GF-D8 (cell line): ENCODE measurements around the gene UNC119B.

ENCODE experiments used
- DNase-seq: peaks from one replicate; lab custom pipeline; 2025; lab: John Stamatoyannopoulos, UW

Gene UNC119B

DNA sequence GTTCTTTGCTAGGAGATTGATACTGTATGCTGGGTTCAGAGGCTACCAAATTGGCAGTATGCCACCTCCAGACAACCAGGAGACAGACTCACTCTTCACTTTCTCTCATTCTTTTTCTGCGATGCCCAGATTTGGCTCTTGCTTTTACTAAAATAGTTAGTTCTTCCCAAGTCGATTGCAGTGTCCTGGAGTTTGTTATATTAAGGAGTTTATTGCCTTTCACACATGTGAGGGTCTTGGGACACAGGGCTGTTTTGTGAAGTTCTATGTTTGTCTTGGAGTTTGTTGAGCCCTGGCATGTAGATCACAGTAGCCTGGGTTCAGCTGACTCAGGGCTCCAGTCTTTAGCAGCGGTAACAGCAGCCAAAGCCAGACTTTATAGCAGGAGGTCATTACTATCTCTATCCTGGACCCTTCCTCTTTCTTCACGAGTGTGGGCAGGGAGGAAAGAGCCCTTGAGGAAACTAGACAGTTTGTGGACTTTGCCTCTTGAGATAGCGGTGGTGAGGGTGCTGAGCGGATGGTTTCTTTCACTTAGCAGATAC, 21.7 kb upstream of the UNC119B start:
- peak; percentile 84 for DNase-seq

DNA sequence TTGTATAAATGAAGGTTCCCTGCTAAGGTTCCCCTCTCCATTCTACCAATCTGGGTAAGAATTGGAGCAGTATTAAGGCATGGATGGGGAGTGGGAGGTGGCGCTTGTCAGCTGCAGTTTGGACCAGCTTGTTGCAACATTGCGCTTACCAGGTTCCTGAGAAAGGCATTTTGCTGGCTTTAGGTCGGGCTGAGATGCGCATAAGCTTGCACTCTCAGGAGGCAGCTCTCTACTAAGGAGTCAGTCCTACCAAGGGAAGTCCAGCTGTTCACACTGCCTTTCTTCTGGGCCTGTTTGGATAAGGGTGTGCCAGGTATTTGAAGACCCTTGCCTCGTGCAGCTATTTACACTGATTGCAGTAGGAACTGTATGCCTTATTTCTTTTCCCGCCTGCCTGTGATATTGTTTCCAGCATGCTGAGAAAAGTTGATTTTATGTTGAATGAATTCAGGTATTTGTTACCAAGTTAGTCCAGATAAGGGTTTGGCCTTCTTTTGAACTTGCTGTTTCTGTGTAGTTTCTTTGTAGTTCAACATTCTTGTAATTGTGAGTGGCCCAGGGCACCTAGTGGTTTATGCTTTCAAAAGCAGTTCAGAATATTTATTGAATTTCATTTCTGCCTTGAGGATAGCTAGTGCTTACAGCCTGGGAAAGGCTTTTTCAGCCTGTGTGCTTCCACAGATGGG, 20.7 kb upstream of the UNC119B start:
- peak; percentile 13 for DNase-seq

DNA sequence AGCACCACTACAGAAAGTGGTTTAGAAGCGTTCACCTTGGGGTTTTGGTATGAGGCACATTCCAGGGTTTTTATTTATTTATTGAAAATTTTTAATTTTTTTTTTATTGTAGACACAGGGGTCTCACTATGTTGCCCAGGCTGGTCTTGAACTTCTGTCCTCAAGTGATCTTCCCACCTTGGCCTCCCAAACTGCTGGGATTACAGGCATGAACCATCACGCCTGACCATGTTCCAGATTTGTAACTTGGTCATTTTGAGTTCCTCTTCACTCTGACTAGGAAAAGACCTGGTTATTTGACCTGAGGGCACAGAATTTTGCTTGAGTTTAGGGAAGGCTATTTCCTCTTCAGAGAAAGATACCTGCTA, 20.2 kb upstream of the UNC119B start:
- no peak for DNase-seq

DNA sequence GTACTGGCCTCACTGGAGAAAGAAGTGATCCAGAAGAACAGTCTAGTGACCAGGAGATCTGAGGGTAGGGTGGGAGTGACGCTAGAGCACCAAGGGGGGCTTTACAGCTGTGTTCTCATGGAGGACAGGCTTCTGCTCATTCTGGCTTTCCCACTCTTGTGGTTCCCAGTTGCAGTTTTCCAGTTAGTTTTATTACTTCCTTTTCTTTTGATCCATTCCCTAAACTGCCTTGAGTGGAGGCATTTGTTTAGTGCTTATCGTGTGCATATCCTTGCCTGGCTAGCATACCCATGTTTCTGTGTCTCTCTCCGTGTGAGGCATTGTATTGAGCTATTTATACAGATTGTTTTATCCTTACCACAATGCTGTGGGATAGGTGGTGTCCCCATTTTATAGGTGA, 19.3 kb upstream of the UNC119B start:
- no peak for DNase-seq

DNA sequence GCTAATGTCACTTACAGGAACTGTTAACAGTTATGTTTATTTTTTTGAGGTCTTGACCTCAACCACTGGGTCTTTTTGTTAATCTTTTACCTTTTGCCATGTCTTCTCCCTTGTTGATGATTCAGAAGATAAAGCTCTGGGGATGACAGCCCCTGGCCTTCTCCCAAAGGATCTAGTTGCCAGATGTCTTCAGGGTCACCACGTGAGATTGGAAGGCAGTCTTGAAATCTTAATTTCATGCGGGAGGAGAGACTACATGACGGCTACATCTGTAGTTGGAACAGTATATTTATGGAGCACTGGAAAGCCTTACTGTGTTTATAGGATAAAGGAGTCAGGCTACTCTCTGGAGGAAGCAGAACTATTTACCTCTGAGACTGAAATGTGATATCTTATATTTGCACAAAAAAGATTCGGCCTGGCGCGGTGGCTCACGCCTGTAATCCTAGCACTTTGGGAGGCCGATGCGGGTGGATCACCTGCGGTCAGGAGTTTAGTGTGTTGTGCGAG, 17.7 kb upstream of the UNC119B start:
- no peak for DNase-seq

DNA sequence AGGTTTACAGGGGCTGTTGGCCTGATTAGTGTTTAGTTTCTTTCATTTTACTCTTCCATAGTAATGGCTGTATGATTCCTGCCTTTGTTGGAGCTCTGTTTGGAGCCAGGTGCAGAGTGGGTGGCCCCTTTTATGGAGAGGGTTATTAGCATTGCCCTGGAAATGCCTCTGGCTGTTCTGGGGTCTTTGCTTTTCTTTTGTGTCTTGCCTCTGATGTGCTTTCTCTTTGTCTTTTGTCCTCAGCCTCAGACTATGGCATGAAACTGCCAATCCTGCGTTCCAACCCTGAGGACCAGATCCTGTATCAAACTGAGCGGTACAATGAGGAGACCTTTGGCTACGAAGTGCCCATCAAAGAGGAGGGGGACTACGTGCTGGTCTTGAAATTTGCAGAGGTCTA, 16.4 kb upstream of the UNC119B start:
- no peak for DNase-seq

DNA sequence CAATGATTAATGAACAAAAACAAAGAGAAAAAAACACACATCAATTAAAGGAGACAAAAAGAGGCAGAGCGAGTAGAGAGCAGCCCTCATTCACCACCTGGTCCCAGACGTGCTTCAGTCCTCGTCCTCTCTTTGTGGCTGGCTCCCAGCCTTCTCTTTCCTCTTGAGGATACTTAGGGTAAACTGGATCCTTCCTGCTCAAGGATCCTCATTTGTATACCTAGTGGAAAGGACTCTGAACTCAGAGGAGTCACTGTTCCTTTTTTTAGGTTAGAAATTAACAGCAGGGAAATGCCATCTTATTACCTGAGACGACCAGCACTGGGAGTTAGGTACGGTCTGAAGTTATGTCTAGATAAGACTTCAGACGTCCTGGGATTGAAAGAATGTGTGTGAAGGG, 13.6 kb upstream of the UNC119B start:
- DNase-seq: no peak

DNA sequence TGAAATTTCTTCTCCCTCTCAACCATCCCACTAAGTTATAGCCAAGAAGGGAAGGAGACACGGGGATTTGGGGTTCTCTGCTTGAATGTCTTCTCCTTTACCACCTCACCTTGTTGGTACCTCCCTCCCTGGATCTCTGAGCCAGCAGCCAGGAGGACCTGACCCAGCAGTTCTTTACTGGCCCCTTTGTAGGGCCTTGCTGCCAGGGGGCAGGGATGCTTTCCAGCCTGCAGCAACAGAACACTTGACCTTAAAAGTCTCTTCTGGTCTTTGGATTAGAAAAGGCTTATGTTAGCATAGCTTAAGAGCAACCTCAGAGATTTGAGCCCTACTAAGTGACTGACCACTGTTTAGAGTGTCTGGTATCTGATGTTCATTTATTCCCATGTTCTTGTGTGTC, 12.9 kb upstream of the UNC119B start:
- no peak for DNase-seq

DNA sequence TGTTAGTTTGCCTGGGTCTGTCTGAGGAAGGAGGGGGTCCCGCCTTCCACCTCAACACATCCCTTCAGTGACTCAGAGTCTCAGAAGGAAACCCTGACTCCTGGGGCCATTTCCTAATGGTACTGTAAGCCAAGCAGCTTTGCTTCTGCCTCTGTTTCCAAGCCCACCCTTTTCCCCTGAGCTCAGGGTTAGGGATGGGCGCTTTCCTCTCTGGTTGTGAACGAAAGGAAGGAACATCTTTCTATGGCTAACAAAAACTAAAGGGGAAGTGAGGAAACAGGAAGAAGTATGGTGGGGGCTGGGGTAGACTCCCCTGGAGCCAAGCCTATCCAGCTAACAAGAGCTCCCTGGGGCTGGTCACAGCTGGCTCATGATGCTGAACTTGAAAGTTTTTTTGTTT, 11.6 kb upstream of the UNC119B start:
- peak; percentile 59 for DNase-seq

DNA sequence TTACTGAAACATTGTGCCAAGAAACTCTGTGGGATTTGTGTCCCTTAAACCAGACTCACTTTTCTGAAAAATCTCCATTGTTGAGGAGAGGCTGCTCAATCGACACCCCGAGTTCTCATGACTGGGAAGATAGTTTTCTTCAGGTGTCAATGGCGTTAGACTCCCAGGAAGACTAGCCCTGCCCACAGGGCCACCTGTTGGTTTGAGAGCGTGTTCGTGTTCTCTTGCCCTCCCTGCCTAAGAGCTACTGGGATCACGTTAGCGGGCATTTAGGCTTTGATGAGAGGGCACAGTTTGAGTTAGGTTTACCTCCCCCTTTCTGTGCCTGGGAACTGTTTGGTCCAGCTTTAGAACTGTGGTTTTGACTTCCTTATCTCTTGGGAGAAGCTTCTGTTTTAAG, 10.7 kb upstream of the UNC119B start:
- no peak for DNase-seq

DNA sequence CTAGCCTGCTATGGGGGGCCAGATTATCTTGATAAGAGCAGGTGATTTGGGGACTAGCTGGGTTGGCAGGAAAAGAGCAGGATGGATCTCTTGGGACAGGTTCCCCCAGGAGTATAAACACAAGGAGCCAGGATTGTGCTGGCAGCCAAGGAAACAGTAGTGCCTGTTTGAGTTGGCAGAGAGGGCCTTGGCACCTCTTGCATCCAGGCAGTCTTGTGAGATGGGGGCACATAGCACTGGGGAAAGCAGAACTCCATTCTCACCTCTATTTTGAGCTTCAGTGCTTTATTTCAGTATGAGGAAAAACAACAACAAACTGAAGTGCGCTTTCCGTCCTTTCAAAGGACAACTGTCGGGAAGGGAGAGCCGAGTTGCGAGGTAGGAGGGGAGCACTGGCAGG, 9.4 kb upstream of the UNC119B start:
- no peak for DNase-seq

DNA sequence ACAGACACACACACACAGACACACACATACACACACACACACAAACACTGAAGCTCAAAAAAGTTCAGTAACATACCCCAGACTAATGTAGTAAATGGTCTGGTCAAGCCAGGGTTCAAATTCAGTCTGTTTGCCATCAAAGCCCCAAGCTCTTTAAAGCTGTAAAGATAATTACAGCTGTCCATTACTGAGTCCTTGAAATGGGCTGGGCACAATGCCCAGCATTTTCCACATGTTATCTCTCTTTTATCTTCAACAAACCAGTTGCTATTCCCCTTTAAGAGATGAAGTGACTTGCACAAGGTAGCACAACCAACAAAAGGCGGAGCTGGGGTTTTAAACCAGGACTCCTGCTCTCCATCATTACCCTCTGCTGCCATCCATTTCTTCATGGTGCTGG, 7.6 kb upstream of the UNC119B start:
- no peak for DNase-seq

DNA sequence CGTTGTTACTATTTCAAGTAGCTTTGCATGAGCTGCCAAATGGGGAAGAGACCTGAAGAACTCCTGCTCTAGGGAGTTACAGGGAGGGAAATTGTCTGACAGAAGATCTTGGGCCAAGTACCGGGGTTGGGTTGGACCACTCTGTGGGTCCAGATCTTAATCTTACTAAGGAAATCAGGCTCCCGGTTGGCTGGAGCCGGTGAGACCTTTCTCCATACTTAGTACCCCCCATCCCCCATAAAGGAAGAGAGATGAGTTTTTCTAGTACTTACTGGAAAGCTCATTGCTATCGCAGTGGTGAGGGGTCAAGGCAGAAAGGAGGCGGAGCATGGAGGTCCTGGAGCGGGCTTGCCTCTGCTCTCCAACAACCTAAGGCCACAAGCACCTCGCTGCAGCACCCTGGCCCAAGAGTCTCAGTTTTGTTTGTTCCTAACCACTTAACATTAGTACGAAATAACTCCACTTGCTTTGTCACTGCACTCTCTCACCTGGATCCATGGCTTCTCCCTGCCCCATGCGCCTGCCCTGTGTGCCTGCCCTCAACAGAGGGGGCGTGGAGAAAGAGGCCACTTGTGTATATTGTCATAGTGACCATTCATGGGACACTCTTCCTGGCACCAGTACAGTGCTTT, 6.8 kb upstream of the UNC119B start:
- no peak for DNase-seq

DNA sequence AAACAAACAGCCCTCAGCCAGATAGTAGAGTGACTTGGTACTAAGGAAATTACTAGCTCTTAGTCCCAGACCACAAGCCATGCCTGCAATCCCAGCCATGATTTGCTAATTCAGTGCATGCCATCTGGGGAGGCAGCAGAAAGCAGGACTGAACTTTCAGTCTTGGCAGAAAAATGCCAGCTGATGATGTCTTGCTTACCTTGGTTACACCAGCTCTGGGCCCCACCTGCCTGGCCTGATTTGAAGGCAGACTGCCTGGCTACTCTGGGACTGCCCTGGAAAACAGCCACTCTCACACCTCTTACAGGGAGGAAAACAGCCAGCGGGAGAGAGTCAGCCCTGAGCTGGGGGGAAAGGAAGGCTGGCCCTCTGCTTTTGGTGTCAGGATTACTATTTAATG, 4.6 kb upstream of the UNC119B start:
- no peak for DNase-seq

DNA sequence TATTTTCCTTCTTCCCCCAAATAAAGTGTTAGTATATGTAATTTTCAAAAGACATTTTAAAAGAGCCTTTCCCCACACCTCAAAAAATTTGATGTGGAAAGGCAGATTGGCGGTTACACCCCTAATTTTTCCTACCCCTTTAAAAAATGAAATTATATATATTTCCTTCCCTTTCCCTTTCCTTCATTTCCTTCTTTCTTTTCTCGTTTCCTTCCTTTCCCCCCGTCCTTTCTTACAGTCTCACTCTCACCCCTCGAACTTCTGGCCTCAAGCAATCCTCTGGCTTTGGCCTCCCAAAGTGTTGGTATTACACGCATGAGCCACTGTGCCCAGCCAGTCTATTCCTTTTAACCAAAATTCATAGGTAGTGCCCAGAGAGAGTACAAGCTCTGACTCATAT, 4.2 kb upstream of the UNC119B start:
- no peak for DNase-seq

DNA sequence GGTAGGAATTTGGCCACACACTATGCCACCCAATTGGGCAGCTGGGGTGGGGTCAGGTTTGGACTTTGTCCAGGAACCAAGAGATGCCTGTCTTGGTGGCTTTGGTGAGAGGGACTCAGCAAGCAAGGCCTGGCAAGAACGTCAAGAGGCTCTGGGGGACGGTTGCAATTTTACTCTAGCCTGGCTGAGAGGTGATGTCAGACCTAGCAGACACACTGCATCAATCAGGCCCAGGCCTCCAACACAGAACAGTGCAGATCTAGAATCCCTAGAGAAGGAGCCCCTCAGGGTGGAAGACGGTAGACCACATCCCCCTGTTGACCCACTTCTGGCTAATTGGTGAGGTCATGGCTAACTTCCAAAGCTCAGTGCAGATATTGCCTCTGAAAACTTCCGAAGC, 1.6 kb upstream of the UNC119B start:
- no peak for DNase-seq

DNA sequence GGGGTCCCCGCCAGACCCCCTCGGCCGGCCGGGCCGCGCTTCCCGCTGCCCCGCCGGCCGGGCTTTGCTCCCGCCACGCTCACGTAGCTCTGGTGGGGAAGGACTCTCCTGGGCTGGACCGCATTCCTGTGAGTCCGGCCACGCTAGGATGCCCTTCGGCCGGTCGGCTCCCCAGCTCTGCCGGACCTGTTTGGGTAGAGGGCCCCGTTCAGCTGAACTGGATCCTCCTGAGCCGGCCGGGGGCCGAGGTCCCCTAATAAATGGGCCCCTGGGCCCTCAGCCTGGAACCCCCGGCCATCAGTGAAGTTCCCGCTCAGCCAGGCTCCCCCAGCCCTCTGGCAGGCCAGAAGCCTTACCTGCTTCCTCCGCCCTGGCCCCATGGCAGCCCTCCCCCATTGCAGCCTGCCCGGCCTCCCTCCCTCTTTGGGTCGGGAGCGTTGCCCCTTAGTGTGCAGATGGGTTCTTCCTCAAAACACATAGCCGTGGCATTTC, 593 bp downstream of the UNC119B start:
- no peak for DNase-seq

DNA sequence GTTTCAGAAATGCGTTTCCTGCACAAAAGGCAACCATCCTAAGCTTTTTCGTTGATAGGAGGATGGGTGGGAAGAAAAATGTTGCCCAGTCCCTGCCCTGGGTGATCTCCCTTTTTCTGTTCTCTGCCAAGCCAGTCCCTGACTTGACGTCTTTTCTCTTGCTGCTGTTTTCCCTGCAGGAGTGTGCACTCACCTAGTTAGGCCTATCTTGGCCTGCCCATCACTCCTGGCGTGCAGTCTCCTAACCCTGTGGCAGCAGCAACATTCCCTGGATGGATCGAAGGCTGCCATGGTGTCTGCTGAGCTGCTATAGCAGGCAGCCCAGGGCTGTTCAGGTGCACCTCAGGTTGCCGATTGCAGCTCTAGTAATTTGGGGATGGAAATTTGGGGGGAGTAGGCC, 1.2 kb downstream of the UNC119B start:
- DNase-seq: no peak

DNA sequence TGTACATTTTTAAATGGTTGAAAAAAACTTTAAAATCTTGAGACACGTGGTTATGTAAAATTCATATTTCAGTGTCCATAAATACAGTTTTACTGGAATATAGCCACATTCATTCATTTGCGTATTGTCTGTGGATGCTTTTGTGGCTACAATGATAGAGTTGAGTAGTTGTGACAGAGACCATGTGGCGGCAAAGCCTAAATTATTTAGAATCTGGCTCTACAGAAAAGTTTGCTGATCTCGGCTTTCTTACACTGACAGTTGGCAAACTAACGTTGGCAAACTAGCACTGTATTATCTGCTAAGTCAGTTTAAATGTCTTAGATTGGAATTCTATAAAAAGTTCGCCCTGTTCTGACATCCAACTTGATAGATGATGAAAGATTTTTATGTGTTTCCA, 2.4 kb downstream of the UNC119B start:
- DNase-seq: no peak

DNA sequence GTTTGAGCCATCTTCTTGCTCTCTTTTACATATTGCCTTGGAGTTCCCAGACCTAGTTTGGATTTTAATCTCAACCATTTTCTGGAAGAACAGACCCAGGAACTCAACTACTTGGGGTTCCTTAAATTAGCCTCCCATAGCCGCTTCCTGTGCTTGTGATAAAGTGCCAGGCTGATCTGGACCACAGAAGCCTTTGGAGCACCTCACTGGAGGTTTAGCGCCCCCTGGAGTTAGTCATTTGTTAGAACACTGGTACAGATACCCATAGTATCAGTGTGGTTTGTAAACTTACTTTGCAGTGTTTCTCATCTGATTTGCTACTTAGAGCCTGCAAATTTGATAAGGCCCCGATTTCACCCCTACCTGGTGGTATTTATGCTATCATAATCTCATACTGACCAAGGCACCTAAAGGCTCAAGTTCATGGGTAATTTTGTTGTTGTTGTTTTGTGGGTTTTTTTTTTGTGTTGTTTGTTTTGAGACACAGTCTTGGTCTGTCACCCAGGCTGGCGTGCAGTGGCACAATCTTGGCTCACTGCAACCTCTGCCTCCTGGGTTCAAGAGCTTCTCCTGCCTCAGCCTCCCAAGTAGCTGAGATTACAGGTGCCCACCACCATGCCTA, 3.7 kb downstream of the UNC119B start:
- peak; percentile 55 for DNase-seq

DNA sequence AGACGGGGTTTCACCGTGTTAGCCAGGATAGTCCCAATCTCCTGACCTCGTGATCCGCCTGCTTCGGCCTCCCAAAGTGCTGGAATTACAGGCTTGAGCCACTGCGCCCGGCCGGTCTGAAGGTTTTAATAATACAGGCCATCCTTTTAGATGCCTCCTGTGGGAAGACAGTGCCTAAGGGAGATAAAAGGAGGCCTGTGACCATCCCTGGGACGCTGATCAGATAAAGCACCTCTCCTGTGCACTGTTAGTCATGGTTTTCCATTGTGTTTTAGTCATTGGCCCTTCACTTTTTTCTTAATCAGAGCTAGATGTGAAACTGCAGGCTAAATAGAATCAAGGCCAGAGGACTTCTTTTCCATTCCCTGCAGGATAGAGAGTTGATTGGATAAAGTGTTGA, 7.8 kb downstream of the UNC119B start:
- DNase-seq: no peak

DNA sequence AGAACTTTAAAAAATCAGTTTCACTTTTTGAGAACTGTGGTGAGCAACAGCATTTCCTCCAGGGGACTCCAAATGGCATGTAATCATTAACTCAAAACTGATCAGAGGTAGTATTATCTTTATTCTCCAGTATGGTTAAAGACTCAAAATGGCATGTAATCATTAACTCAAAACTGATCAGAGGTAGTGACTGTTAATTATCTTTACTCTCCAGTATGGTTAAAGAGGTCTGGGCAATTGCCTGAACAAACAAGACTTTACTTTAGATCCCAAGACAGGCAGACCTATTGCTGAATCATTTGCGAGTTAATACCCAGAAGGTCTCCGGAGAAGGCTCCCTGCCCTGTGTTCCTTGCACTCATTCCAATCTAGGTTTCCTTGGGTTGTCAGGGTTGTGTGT, 8.8 kb downstream of the UNC119B start:
- DNase-seq: no peak
